Activated naive CD4-positive, alpha-beta T cell (primary cell): ENCODE results near the gene PLXDC2.

Experiments used
- DNase-seq, 4 experiments: peaks; one replicate each; lab custom pipeline; 2025; lab: John Stamatoyannopoulos, UW

The PLXDC2 gene

DNA sequence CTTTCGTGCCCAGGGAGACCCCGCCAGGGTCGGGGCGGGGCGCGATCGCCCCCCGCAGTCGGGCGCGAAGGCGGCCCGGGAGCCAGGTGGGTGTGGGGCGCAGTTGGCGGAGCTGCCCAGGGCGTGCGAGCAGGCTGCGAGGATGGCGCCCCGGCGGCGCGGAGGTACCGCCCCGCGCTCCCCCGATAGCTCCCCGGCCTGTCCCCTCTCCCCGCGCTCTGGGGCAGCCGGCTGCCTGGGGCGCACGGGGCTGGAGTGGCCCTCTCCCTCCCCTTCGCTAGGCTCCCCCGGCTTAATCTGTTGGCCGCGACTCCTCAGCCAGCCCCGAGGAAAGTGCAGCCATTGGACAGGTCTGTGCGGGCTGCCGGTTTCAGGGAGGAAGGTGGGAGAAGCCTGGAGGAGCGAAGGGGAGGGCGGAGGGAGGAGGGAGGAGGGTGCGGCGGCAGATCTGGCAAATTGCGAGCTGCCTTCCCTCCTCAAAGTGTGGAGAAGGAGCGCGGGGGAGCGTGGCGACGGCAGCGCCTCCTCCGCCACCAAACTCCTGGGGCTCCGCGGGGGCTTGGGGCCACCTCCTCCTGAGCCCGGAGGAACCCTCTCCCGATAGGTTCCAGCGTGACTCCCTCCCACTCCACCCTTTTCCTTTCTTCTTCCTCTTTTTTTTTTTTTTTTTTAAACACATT, 361 bp upstream of the PLXDC2 start:
- no peak for DNase-seq

DNA sequence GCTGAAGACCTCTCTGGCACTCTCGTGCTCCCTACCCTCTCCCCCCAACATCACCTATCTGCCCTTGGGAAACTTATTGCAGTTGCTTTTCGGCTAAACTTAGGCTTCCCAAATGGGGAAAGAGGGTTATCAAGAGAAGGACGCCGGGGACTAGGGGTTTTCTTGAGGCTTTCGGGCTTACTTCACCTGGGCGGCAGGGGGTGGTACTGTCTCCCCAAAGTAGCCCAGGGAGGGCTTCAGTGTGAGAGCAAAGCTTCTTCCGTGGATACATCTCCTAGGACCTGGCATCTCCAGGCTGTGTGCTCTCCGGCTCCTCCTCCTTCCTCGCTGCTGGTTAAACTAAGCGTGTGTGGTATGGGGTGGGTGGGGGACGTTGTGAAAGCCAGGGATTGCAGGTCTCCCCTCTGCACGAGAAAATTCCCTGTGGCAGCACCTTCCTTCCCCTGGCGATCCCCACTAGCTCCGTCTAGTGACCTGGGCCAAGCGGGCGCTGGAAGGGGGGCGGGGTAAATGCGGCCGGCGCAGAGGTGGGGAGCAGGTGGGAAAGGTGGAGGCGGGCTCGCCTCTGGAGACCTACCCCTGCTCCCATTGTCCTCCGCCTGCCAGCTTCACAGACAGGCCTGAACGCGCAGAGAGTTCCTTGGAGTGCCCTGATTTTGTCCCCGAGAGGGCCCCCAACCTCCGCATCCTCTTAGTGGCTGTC, 1.1 kb downstream of the PLXDC2 start:
- DNase-seq = no peak

- no peak for DNase-seq
Measured at GRCh38 chr10:19818876-19819275, 2.6 kb downstream of the PLXDC2 start.

DNA sequence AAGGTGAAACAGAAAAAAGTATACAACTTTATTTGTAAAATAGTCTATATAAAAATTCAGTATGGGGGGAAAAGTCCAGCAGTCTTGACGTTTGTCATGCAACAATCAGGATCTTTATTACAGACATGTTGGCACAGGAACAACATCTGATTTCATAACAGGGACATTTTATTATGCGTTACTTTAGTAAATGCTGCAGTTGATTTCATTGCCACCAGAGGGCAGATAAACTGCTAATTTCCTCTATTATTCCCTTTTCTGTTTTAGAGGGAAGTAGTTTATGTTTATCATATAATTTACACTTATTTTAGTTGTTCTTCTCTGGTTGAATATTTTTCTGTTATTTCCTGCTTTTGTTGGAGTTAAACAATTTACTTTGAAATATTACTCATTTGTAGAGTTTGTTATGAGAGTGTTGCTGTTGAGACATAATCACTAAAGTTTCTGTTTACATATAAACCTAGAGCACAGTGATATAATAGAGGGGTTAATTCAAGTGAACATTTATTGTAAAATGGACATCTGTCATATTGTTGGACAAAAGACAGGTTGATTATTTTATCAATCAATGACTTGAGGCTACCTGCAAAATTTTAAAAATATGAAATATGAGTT, 3.3 kb downstream of the PLXDC2 start:
- no peak for DNase-seq

- DNase-seq = no peak
Measured at GRCh38 chr10:19824381-19825342, 8.4 kb downstream of the PLXDC2 start.

- no peak for DNase-seq
Measured at GRCh38 chr10:19825700-19826099, 9.5 kb downstream of the PLXDC2 start.

GRCh38 chr10:19826712-19827111, 10.5 kb downstream of the PLXDC2 start:
- DNase-seq = no peak

- DNase-seq = no peak
Measured at GRCh38 chr10:19828278-19829049, 12.2 kb downstream of the PLXDC2 start.

DNA sequence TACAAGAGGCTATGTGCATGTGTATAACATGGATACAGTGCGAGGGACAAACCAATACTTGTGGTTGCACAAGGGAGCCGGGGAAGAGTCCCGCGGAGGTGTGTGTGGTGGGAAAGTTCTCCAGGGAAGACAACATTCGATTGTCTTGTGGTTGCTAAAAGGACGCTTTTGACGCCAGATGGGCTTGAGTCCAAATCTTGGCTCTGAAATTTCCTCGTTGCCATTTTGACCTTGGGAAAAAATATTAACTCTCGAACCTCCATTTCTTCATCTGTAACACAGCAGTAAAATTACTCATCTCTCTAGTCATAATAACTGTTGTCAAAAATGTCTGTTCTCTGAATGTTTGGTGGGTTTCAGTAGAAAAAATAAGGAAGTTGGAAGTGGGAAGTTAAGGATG, 16.5 kb downstream of the PLXDC2 start:
- no peak for DNase-seq

- DNase-seq = no peak
Measured at GRCh38 chr10:19833170-19833824, 17.1 kb downstream of the PLXDC2 start.

GRCh38 chr10:19835952-19836351, 19.7 kb downstream of the PLXDC2 start:
- DNase-seq = no peak

DNA sequence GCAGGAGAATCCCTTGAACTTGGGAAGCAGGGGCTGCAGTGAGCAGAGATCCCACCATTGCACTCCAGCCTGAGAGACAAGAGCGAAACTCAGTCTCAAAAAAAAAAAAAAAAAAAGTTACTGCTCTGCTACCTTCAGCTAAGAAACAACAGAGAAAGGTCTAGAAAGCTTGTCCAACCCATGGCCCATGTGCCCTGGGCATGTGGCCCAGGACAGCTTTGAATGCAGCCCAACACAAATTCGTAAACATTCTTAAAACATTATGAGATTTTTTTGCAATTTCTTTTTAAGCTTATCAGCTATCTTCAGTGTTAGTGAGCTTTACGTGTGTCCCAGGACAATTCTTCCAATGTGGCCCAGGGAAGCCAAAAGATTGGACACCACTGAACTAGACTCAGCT, 22.9 kb downstream of the PLXDC2 start:
- no peak for DNase-seq

- no peak for DNase-seq
Measured at GRCh38 chr10:19839552-19839951, 23.3 kb downstream of the PLXDC2 start.

GRCh38 chr10:19840776-19841175, 24.5 kb downstream of the PLXDC2 start:
- no peak for DNase-seq

DNA sequence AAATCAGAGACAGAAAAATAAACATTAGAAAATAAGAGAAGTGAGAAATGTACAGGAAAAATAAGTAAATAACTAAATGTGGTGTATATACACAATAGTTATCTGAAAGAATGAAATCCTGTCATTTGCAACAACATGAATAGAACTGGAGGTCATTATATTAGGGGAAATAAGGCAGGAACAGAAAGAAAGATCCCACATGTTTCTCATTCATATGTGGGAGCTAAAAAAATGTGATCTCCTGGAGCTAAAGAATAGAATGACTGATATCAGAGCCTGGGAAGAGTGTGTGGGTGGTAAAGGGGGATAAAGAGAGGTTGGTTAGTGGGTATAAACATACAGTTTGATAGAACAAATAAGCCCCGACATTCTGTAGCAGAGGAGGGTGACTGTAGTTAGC, 27.3 kb downstream of the PLXDC2 start:
- DNase-seq = no peak

GRCh38 chr10:19845503-19846368, 29.5 kb downstream of the PLXDC2 start:
- no peak for DNase-seq

DNA sequence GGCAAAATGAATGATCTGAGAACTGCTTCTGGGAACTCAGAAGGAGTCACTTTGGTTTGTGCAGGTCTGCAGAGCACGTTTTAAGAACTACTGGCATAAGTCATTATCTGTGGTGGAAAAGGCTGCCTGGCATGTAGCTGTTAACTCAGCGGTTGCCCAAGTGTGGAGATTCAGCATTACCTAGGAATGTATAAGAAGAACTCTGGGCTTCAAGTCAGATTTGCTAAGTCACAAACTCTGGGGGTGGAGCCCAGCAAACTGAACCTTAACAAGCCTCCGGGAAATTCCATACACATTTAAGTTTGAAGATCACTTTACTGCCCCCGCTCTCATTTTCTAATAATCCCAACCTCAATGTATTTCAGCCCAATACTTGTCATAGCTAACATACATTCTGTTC, 31.1 kb downstream of the PLXDC2 start:
- DNase-seq = no peak

GRCh38 chr10:19848226-19848985, 32.2 kb downstream of the PLXDC2 start:
- DNase-seq = no peak

- no peak for DNase-seq
Measured at GRCh38 chr10:19853831-19854230, 37.6 kb downstream of the PLXDC2 start.
